GM19193 (cell line): ENCODE data around the gene SFN.

Experiments used
- POLR2A ChIP-seq: IDR thresholded peaks from 4 replicates; pipeline ENCODE4 v1.6.1; 2011; ENCODE audit not compliant: insufficient read depth, insufficient read length; ENCODE audit errors: extremely low read depth

Gene SFN

DNA sequence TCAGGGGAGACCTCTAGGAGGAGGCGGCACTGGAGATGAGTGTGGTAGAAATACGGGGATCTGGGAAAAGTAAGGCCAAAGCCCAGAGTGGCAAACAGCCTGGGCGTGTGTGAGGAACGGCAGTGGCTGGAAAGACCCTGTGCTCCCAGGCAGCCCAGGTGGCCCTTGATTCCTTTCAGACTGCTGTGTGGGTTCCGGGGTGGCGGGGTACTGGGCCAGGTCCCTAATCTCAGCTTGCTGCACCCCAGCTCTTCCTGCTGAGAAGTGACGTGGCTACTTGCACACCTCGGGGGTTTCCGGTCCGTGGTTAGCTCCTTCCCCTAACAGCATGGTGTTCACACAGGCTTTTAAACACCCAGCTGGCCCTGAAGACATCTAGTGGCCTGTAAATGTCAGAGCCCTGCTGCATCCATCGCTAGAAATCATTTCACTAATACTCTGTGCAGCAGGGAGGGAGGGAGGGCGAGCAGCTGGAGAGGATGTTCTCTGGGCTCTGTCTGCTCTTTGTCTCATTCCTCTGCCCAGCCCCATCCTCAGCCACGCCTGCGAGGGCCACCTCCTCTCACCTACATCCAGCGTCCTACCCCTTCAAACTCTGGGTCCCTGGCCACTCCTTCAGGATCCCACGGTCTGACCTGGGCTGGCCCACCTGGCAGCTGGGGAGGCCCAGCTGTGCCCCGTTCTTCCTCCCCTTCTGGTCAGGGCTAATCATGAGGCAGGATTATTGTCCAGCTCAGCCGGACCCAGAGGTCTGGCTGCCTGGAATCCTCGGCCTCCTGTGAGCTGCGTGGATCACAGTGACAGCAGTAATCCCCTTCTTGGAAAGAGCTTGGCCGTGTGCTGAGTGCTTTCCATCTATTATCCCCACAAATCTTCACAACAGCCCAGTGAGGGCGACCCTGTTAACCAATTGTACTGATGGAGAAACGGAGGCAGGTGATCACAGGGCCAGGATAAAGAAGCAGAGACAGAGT lies 29.2 kb upstream of the SFN start:
- peak; percentile 71 for TF ChIP-seq POLR2A

DNA sequence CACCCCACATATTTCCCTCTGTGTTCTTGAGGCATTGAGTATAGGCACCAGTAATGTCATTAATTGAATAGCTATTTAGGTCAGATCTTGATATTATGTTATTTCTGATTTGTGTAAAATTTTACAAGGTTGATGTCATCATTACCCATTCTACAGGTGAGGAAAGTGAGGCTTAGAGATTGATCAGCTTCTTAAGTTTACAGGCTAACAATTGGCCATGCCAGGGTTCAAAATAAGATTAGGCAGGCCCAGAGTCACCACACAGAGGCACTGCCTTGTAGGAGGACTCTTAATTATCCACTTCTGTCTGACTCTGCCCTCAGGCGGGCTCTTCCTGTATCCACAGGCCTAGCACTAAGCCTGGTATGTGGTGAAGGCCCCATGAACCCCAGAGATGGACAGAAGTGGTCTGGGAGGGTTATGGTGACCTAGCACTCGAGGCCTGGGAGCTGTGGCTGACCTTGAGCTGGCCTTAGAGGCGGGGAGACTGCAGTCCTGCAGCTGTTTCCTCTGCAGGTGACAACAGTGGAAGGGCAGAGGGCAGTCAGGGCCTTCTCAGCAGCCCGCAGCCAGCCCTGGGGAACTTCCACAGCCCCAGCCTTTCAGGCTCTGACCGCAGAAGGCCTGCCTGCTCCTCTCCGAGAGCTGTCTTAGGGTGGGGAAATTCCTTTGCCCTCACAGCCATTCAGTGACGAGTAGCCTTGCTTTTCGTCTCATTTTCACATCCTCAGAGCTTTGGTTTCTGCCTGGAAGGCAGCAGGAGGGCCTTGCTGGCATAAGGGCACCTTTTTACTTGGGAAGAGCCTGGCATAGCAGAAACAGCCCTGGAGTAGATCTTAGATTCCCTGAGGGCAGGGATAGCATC lies 24.2 kb upstream of the SFN start:
- TF ChIP-seq POLR2A = peak; percentile 62

DNA sequence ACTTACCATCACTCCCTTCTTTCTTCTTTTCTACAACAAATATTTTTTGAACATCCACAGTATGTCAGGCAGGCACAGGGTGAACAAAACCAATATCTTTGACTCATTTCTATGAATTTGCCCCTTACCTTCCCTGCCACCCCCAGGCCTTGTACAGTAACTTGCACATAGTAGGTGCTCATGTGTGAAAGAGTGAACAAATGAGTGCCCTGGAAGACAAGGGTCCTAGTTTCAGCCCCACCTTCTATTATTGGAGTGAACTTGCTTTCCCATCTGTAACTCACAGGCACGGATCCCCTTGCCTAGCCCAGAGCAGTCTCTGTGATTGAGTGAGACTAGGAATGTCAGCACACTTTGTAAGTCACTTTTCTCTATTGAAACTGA lies 23.6 kb upstream of the SFN start:
- no peak for TF ChIP-seq POLR2A

DNA sequence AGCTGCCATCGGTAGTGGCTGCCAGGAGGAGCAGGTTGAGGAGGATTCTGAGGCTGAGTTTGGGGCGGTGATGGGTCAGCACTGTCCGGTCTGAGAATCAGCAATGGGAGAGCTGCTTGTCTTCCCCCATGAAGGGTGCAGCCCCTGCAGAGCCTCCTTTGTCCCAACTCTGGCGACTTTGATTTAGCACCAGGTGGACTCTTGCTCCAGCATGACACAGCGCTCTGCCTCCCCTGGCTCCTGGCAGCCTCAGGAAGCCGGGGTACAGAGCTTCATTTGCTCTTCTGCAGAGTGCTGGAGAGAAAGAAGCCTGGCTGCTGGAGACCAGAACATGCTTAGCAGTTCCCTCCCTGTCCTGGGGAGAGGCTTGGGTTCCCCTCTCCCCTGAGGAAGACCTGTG lies 23.2 kb upstream of the SFN start:
- TF ChIP-seq POLR2A = no peak

DNA sequence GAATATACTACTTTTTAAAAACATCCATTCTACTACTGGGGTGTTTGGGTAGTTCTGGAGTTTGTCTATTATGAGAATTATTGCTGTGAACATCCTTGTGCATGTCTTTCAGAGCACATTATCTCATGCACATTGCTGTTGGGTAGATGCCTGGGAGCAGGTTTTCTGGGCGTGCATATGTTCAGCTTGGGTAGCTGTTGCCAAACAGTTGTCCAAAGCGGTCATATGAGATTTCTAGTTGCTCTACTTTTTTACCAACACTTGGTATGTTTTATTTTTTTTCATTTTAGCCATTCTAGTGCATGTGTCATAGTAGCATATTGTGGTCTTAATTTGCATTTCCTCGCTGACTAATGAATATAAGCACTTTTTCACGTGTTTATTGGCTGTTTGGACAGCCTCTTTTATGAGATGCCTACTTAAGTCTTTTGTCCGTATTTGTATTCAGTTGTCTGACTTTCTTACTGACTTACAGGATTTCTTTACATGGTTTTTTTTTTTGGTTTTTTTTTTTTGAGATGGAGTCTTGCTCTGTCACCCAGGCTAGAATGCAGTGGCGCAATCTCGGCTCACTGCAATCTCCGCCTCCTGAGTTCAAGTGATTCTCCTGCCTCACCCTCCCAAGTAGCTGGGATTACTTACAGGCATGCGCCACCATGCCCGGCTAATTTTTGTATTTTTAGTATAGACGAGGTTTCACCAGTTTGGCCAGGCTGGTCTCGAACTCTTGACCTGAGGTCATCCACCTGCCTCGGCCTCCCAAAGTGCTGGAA lies 18.3 kb upstream of the SFN start:
- no peak for TF ChIP-seq POLR2A

DNA sequence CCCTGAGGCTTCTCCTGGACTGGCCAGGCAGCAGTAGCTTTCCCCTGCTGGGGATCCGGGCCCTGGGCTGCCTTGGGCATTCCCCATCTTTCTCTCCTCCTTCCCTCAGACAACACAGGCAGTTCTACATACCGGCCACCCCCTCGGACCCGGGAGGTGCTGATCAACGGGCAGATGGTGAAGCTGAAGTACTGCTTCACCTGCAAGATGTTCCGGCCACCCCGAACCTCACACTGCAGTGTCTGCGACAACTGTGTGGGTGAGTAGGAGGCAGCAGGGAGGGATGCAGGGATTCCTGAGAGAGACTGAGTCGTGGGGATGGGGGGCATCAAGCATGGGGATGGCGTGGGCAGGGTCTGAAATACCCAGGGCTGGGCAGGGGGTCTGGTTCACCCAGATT lies 14.4 kb upstream of the SFN start:
- TF ChIP-seq POLR2A = no peak

DNA sequence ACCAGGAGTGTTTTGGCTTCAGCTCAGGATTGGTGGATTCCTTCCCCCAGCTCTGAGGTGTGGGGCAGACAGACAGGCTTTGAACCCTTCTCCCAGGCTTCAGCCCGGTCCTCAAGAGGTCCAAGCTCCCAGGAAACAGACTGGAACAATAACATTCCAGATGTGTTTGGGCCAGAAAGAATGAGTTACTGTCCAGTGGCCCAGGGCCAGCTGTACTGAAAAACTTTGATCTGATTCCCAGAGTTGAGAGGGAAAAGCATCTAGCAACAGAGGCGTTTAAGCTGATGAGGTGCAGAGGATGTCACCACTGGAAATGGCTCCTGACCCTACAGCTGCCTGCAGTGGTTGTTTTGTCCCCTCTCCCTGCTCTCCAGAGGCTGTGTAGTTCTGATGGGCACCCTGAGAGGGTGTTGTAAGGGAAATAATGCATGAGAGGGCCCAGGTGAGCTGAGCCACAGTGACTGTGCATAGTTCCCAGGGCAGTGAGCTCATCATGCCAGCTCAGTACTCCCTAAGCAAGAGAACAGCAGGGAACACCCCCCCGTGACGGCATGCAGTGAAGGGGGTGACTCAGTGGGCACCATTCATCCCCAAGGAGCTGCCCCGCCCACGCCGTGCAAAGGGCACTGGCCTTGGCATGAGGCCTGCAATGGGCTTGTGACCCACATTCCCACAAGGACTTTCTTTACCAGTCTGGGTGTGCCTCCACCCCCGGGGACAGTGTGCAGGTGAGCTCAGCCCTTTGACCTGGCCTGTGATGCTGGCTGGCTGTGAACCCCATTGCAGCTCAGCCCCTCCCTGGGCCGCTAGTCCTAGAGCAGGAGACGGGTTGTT lies 13.8 kb upstream of the SFN start:
- no peak for TF ChIP-seq POLR2A

DNA sequence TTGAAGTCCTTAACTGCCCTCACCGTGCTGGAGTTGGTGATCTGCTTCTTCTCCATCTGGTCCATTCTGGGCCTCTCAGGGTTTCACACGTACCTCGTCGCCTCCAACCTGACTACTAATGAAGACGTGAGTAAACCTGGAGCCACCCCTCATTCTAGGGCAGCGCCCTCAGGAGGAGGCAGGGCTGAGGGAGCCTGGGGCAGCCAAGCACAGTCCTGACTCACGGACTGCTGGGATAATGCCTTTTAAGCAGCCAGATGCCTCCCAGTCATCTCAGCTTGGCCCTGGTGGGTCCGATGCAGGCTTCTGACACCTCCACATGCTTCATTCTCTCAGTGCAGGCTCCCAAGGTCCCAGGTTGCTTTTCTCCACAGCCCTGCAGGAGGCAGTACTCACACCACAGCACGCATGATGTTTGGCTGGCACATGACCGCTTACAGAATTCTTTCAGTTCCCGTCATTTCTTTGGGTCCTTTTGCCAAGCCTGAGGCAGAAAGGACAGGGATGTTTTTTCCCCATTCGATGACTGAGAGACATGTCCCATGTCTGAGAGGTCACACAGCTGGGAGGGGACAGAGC lies 11.8 kb upstream of the SFN start:
- no peak for TF ChIP-seq POLR2A

DNA sequence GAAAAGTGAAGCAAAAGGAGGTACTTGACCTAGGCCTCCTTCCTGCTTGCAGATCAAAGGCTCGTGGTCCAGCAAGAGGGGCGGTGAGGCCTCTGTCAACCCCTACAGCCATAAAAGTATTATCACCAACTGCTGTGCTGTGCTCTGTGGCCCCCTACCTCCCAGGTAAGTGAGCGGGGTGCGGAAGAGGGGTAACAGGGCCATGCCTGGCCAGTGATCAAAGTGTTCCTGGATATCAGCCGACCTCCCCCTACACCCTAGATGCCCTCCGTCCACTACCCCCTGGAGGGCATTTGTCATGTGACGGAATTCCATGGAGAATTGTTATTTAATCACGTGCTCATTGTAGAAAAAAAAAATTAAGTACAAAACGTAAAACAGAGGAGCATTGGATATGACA lies 10.2 kb upstream of the SFN start:
- no peak for TF ChIP-seq POLR2A

DNA sequence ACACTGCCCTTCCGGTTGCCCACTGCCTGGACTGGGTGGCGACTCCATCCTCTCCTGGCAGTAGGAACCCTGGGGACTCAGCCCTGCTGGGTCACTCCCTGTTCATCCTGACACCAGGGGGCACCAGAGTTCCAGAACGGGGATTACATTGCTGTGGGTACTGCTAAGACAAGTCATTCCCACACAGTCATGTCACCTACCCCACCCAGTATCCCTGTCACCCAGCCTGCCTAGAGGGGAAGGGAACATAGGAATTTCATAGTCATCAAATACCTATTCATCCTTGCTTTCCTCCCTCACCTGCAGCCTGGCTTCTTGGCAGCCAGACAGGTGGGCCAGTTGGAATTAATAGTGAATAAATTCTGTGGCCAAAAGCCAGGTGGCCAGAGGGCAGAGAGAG lies 9.8 kb upstream of the SFN start:
- no peak for TF ChIP-seq POLR2A

DNA sequence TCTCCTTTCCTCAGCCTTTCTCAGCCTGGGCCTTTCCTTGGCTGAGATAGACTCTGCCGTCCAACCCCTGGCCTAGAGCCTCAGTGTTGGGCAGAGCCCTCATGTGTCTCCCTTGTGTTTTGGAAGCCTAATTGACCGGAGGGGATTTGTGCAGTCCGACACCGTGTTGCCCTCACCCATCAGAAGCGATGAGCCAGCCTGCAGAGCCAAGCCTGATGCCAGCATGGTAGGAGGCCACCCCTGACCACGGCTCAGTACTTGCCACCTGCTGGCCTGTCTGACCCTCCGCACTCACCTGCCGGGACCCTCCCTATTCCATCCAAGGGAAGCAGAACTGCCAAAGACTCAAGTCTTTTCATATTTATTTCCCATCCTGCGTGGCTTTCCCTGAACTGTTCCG lies 9.3 kb upstream of the SFN start:
- TF ChIP-seq POLR2A = no peak

DNA sequence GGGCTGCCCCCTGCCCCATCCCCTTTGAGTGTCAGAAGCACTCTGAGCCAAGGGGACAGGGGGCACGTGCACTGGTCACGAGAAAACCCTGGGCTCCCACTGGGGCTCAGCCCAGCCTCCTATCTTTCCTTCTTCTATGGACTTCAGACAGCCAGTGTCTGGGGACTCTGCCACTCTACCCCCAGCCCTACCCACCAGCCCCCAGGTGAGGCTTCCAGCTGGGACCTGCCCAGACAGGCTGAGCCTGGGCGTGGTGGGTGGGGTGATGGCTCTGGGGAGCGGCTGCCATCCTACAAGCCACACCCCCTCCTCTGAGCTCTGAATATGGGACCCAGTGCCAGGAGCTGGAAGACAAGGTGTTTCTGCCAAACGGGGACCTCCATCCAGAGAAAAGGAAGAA lies 8.0 kb upstream of the SFN start:
- no peak for TF ChIP-seq POLR2A

DNA sequence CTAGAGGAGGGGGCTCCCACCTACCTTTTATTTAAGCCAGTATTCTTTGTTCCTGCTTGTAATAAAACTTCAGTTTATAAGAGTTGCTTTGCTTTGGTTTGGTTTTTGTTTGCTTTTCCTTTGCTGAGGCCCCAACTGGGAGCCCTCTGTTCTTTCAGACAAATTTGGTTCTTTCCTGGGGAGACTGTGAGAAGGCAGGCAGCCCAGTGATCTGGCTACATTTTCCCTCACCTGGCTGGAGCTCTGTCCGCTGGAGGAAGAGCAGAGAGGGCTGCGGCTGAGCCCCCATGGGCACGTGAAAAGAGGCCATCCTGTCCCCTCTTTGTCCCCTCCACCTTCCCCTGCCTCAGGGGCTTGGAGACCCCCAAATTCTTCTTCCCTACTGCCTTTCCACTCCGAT lies 7.3 kb upstream of the SFN start:
- TF ChIP-seq POLR2A = no peak

DNA sequence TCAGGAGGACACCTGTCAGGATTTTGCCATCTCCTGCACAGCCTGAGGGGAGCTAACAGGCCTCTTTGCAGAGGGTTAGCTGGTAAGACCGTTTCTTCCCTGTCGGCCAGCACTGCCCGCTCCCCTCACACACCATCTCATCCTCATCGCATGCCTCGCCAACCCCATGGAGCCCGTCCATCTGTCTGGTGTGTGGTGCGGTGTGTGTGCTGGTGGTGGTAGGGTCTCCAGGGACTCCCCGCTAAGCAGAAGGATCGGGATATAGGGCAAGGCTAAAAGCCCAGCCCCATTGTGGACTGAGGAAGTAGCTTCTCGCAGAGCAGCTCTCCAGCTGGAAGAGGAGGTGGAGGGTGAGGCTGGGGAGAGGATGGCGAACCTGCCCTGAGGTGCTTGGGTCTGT lies 6.8 kb upstream of the SFN start:
- no peak for TF ChIP-seq POLR2A
